A549 (cell line): ENCODE results near the gene FOXD3.

ENCODE experiments used
- CHD2 ChIP-seq: fragments of 150-350 bp; IDR thresholded peaks from 2 replicates; pipeline ENCODE4 v1.6.1; 2014; ENCODE audit warnings: low read length; ENCODE audit not compliant: partially characterized antibody
- CTCF ChIP-seq: fragments of >200 bp; sonication (Bioruptor Twin); formaldehyde crosslinking; IDR thresholded peaks from 3 replicates; pipeline ENCODE4 v1.5.1; 2016
- EP300 ChIP-seq, 2 experiments: fragments of >200 bp; sonication (Bioruptor Twin); formaldehyde crosslinking; IDR thresholded peaks; 2 replicates in 1 of 2; 3 replicates in 1 of 2; pipeline ENCODE4 v1.6.1; 2016 to 2017
- HES2 ChIP-seq: fragments of >200 bp; sonication (Bioruptor Twin); formaldehyde crosslinking; IDR thresholded peaks from 2 replicates; pipeline ENCODE4 v1.6.1; 2016
- JUN ChIP-seq, 2 experiments: fragments of >200 bp; sonication (Bioruptor Twin); formaldehyde crosslinking; IDR thresholded peaks; 2 replicates in 1 of 2; 3 replicates in 1 of 2; pipeline ENCODE4 v1.6.1; 2016 to 2017
- JUNB ChIP-seq: fragments of >200 bp; sonication (Bioruptor Twin); formaldehyde crosslinking; IDR thresholded peaks from 2 replicates; pipeline ENCODE4 v1.6.1; 2016
- PHF8 ChIP-seq: fragments of 200-600 bp; sonication (generic); IDR thresholded peaks from 2 replicates; pipeline ENCODE4 v1.6.1; 2016; ENCODE audit warnings: low read depth, mild to moderate bottlenecking, antibody characterized with exemption, moderate library complexity, borderline replicate concordance
- USF2 ChIP-seq: fragments of 450-650 bp; IDR thresholded peaks from 2 replicates; pipeline ENCODE4 v1.6.1; 2014; ENCODE audit warnings: antibody characterized with exemption

GRCh38 chr1:63329621-63330330, 7.4 kb downstream of the FOXD3 start:
- TF ChIP-seq PHF8 (no peak), CTCF (no peak), EP300 (IDR thresholded peaks at IDR 0.05) (no peak), JUN (IDR thresholded peaks at IDR 0.05) (no peak), JUNB (no peak), HES2 (no peak), USF2 (no peak), CHD2 (no peak)
